Measurements from ENCODE around the gene BOC. TPM values are rescaled to one million over a fixed set of nuclear protein-coding genes. Genes with fewer than 3 reads are reported as not detected.

Gene BOC
- total RNA-seq, 2 donors from 2014 or later, result 1.9 to 9.8 TPM

GRCh38 chr3:113262304-113262665 lies 50.9 kb downstream of the BOC start:
- intact Hi-C loops (cut with DNase I), result no loop called here
- no peaks in the 10 kb centered on the region for H3K27me3 ChIP-seq
- no peaks in the 10 kb centered on the region for H3K4me1 ChIP-seq
- no peaks in the 10 kb centered on the region for H3K9me3 ChIP-seq
- no peak overlapping the region for H3K9ac ChIP-seq (ENCODE audit: low read depth in 2 of 2, low read length in 2 of 2)
- H3K27ac ChIP-seq, result no peak overlapping the region
- H3K4me3 ChIP-seq, result no peak overlapping the region
- no peak for TF ChIP-seq CTCF (IDR thresholded peaks at IDR 0.05)
- DNase-seq, result no peak
- no peaks in the 10 kb centered on the region for H3K36me3 ChIP-seq

- H3K4me3 ChIP-seq, result no peak overlapping the region
- H3K4me1 ChIP-seq, result no peaks in the 10 kb centered on the region
- H3K27me3 ChIP-seq, result no peaks in the 10 kb centered on the region
- no peak for DNase-seq
- H3K36me3 ChIP-seq, result no peaks in the 10 kb centered on the region
- no peak for TF ChIP-seq CTCF (IDR thresholded peaks at IDR 0.05)
- H3K9ac ChIP-seq (ENCODE audit: low read depth in 2 of 2, low read length in 2 of 2), result no peak overlapping the region
- no peaks in the 10 kb centered on the region for H3K9me3 ChIP-seq
- intact Hi-C loops (cut with DNase I), result no loop called here
- H3K27ac ChIP-seq, result no peak overlapping the region
Observed at GRCh38 chr3:113263020-113263419, 51.7 kb downstream of the BOC start.

- intact Hi-C loops (cut with DNase I), result no loop called here
- H3K4me3 ChIP-seq, result no peak overlapping the region
- no peak overlapping the region for H3K27ac ChIP-seq
- H3K27me3 ChIP-seq, result no peaks in the 10 kb centered on the region
- no peaks in the 10 kb centered on the region for H3K4me1 ChIP-seq
- no peaks in the 10 kb centered on the region for H3K36me3 ChIP-seq
- no peaks in the 10 kb centered on the region for H3K9me3 ChIP-seq
- no peak for TF ChIP-seq CTCF (IDR thresholded peaks at IDR 0.05)
- H3K9ac ChIP-seq (ENCODE audit: low read depth in 2 of 2, low read length in 2 of 2), result no peak overlapping the region
- no peak for DNase-seq
Observed at GRCh38 chr3:113263778-113264177, 52.4 kb downstream of the BOC start.

GRCh38 chr3:113264283-113265131 lies 53.1 kb downstream of the BOC start:
- Histone ChIP-seq H3K4me1 (no peaks in the 10 kb centered on the region), H3K27me3 (no peaks in the 10 kb centered on the region), H3K9ac (ENCODE audit: low read depth in 2 of 2, low read length in 2 of 2) (no peak overlapping the region), H3K4me3 (no peak overlapping the region), H3K9me3 (no peaks in the 10 kb centered on the region), H3K27ac (no peak overlapping the region), H3K36me3 (no peaks in the 10 kb centered on the region)
- no peak for DNase-seq
- TF ChIP-seq CTCF (IDR thresholded peaks at IDR 0.05), result no peak
- intact Hi-C loops (cut with DNase I), result no loop called here

- no peak overlapping the region for H3K27ac ChIP-seq
- intact Hi-C loops (cut with DNase I), result no loop called here
- H3K4me1 ChIP-seq, result no peaks in the 10 kb centered on the region
- H3K9ac ChIP-seq (ENCODE audit: low read depth in 2 of 2, low read length in 2 of 2), result no peak overlapping the region
- H3K27me3 ChIP-seq, result no peaks in the 10 kb centered on the region
- H3K36me3 ChIP-seq, result no peaks in the 10 kb centered on the region
- H3K9me3 ChIP-seq, result no peaks in the 10 kb centered on the region
- no peak for DNase-seq
- H3K4me3 ChIP-seq, result no peak overlapping the region
- TF ChIP-seq CTCF (IDR thresholded peaks at IDR 0.05), result no peak
Observed at GRCh38 chr3:113265231-113265630, 53.9 kb downstream of the BOC start.

Measured in colonic mucosa (tissue), 4 donors.